A549 (cell line): ENCODE results near the gene GEN1. TPM values are rescaled to one million over a fixed set of nuclear protein-coding genes. Genes with fewer than 3 reads are reported as not detected.

Experiments
- ATAC-seq, 2 experiments: fragments of 200-7000 bp in 1 of 2; fragments of >200 bp in 1 of 2; cut with Nextera tagmentation in 1 of 2; cut with Tn5 transposase in 1 of 2; 3 replicates each; pipeline versions ENCODE4 v1.8.0 to v1.9.1; 2018 to 2020; ENCODE audit warnings: mild to moderate bottlenecking in 1 of 2, moderate library complexity in 1 of 2
- CTCF ChIA-PET: fragments of 300-600 bp; sonication (Branson Sonifier 250); formaldehyde crosslinking; extraction: SDS; loops from one replicate; lab custom pipeline; 2021; ENCODE audit warnings: antibody characterized with exemption, inconsistent platforms; lab: Yijun Ruan, JAX
- POLR2A ChIA-PET: fragments of 350-600 bp; formaldehyde crosslinking; extraction: SDS; loops from one replicate; lab custom pipeline; 2021; ENCODE audit warnings: antibody characterized with exemption, inconsistent platforms; lab: Yijun Ruan, JAX
- DNase-seq, 2 experiments: peaks; one replicate each; pipeline versions ENCODE4 v3.0.0 to v3.0.0-alpha.2; 2011 to 2016; ENCODE audit warnings: low read depth in 1 of 2, low spot score in 1 of 2
- FAIRE-seq: peaks from 2 replicates; lab custom pipeline; 2011; peaks lifted over from hg19 to GRCh38; lab: Jason Lieb, UNC
- H3K27ac ChIP-seq, 2 experiments: fragments of >200 bp; sonication (Bioruptor Twin); formaldehyde crosslinking; 3 replicates each; pipeline ENCODE4 v1.5.1; 2016 to 2017
- H3K4me1 ChIP-seq: fragments of >200 bp; sonication (Bioruptor Twin); formaldehyde crosslinking; 3 replicates; pipeline ENCODE4 v1.6.1; 2016
- H3K4me2 ChIP-seq: fragments of >200 bp; sonication (Bioruptor Twin); formaldehyde crosslinking; 3 replicates; pipeline ENCODE4 v1.6.1; 2016
- H3K4me3 ChIP-seq: fragments of >200 bp; sonication (Bioruptor Twin); formaldehyde crosslinking; 3 replicates; pipeline ENCODE4 v1.5.1; 2016
- H3K9me3 ChIP-seq: fragments of >200 bp; sonication (Bioruptor Twin); formaldehyde crosslinking; 3 replicates; pipeline ENCODE4 v1.6.1; 2016
- ATOH8 ChIP-seq: fragments of 250-450 bp; sonication (Bioruptor Pico); IDR thresholded peaks from 2 replicates; pipeline ENCODE4 v1.5.0; 2020; ENCODE audit warnings: low read depth, mild to moderate bottlenecking, moderate library complexity
- CBX2 ChIP-seq: fragments of 200-600 bp; sonication (generic); IDR thresholded peaks from 2 replicates; pipeline ENCODE4 v1.6.1; 2016; ENCODE audit warnings: low read depth, mild to moderate bottlenecking, borderline replicate concordance
- CBX8 ChIP-seq: fragments of 200-600 bp; sonication (generic); IDR thresholded peaks from 2 replicates; pipeline ENCODE4 v1.6.1; 2016
- CHD2 ChIP-seq: fragments of 150-350 bp; IDR thresholded peaks from 2 replicates; pipeline ENCODE4 v1.6.1; 2014; ENCODE audit warnings: low read length; ENCODE audit not compliant: partially characterized antibody
- CHD4 ChIP-seq: fragments of 200-600 bp; sonication (generic); IDR thresholded peaks from 2 replicates; pipeline ENCODE4 v1.6.1; 2016; ENCODE audit warnings: antibody characterized with exemption, mild to moderate bottlenecking, borderline replicate concordance
- CTCF ChIP-seq: fragments of >200 bp; sonication (Bioruptor Twin); formaldehyde crosslinking; IDR thresholded peaks from 3 replicates; pipeline ENCODE4 v1.5.1; 2016
- E2F6 ChIP-seq: IDR thresholded peaks from 2 replicates; pipeline ENCODE4 v1.6.1; 2012; ENCODE audit warnings: low read depth, borderline replicate concordance
- EHF ChIP-seq: fragments of 250-450 bp; sonication (Bioruptor Pico); IDR thresholded peaks from 2 replicates; pipeline ENCODE4 v1.5.0; 2020; ENCODE audit warnings: mild to moderate bottlenecking
- ELK1 ChIP-seq: fragments of 150-350 bp; IDR thresholded peaks from 2 replicates; pipeline ENCODE4 v1.6.1; 2014; ENCODE audit warnings: low read depth, mild to moderate bottlenecking, low read length
- FOSL2 ChIP-seq, 2 experiments: fragments of 450-650 bp in 1 of 2; fragments of >200 bp in 1 of 2; sonication (Bioruptor Twin) in 1 of 2; formaldehyde crosslinking; IDR thresholded peaks; 2 replicates each; pipeline versions ENCODE4 v1.5.0 to v1.6.1; 2016 to 2020; ENCODE audit warnings: mild to moderate bottlenecking in 1 of 2, moderate library complexity in 1 of 2
- FOXS1 ChIP-seq: fragments of 250-450 bp; sonication (Bioruptor Pico); IDR thresholded peaks from 2 replicates; pipeline ENCODE4 v1.5.0; 2020; ENCODE audit warnings: mild to moderate bottlenecking, moderate library complexity
- GATA3 ChIP-seq: IDR thresholded peaks from 2 replicates; pipeline ENCODE4 v1.6.1; 2012; ENCODE audit warnings: borderline replicate concordance
- HDAC2 ChIP-seq: fragments of 200-600 bp; sonication (generic); IDR thresholded peaks from 2 replicates; pipeline ENCODE4 v1.6.1; 2016
- HOXB13 ChIP-seq: fragments of 250-450 bp; sonication (Bioruptor Pico); IDR thresholded peaks from 2 replicates; pipeline ENCODE4 v1.5.0; 2020; ENCODE audit warnings: low read depth, mild to moderate bottlenecking, moderate library complexity
- JUN ChIP-seq, 2 experiments: fragments of >200 bp; sonication (Bioruptor Twin); formaldehyde crosslinking; IDR thresholded peaks; 2 replicates in 1 of 2; 3 replicates in 1 of 2; pipeline ENCODE4 v1.6.1; 2016 to 2017
- JUNB ChIP-seq: fragments of >200 bp; sonication (Bioruptor Twin); formaldehyde crosslinking; IDR thresholded peaks from 2 replicates; pipeline ENCODE4 v1.6.1; 2016
- MAFK ChIP-seq: fragments of 450-650 bp; IDR thresholded peaks from 2 replicates; pipeline ENCODE4 v1.6.1; 2014; ENCODE audit not compliant: partially characterized antibody
- MAX ChIP-seq: IDR thresholded peaks from 2 replicates; pipeline ENCODE4 v1.6.1; 2012
- NR3C1 ChIP-seq: fragments of >200 bp; sonication (Bioruptor Twin); formaldehyde crosslinking; IDR thresholded peaks from 3 replicates; pipeline ENCODE4 v1.6.1; 2017
- PBX3 ChIP-seq: IDR thresholded peaks from 2 replicates; pipeline ENCODE4 v1.6.1; 2012
- POLR2A ChIP-seq: IDR thresholded peaks from 2 replicates; pipeline ENCODE4 v1.6.1; 2012; ENCODE audit warnings: mild to moderate bottlenecking, low read length
- RAD21 ChIP-seq, 2 experiments: fragments of >200 bp in 1 of 2; sonication (Bioruptor Twin) in 1 of 2; formaldehyde crosslinking in 1 of 2; IDR thresholded peaks in 1 of 2; conservative IDR thresholded peaks in 1 of 2; 2 replicates in 1 of 2; 3 replicates in 1 of 2; pipeline ENCODE4 v1.6.1; 2012 to 2018; ENCODE audit warnings: inconsistent platforms in 1 of 2
- REST ChIP-seq: fragments of 200-600 bp; sonication (generic); IDR thresholded peaks from 2 replicates; pipeline ENCODE4 v1.6.1; 2016; ENCODE audit warnings: antibody characterized with exemption, mild to moderate bottlenecking, moderate library complexity
- RFX5 ChIP-seq: fragments of 450-650 bp; IDR thresholded peaks from 2 replicates; pipeline ENCODE4 v1.7.1; 2014; ENCODE audit warnings: antibody characterized with exemption, mild to moderate bottlenecking, moderate library complexity
- ZSCAN20 ChIP-seq: fragments of 250-450 bp; sonication (Bioruptor Pico); IDR thresholded peaks from 2 replicates; pipeline ENCODE4 v1.8.0; 2022; ENCODE audit warnings: mild to moderate bottlenecking, moderate library complexity
- WGBS: methylation state at CpG from one replicate; pipeline ENCODE4 v1.1.6; 2017; ENCODE audit errors: missing lambda C conversion rate; 5-methylcytosine and 5-hydroxymethylcytosine counted together
- polyA plus RNA-seq, 4 experiments: library from polyadenylated mRNA; depleted of rRNA in 3 of 4; stranded (reverse); fragments of >200 nt; fragmentation: RNase III in 1 of 4; extraction: RNeasy Plus Mini Kit Qiagen cat#74134 plus additional on column Dnase treatment in 1 of 4; gene quantifications; 2 replicates in 3 of 4; 3 replicates in 1 of 4; pipeline ENCODE4 v1.2.3, GENCODE V29; 2011 to 2017

Gene GEN1
- polyA plus RNA-seq, 2 of the 4 experiments (the other 2 are of a cell fraction), result 16.2 to 40.7 TPM

GRCh38 chr2:17717666-17718065, 36.3 kb upstream of the GEN1 start:
- ATAC-seq (no peak), FAIRE-seq (no peak), DNase-seq (no peak)
- 96% methylated on average over 4 of the region's 4 CpGs for WGBS
- no peak for TF ChIP-seq E2F6
- TF ChIP-seq NR3C1, result no peak
- no peak for TF ChIP-seq ZSCAN20 (CRISPR knock-in tag)
- no peak for TF ChIP-seq MAFK
- TF ChIP-seq FOSL2 (IDR thresholded peaks at IDR 0.05), result no peak
- no peak for TF ChIP-seq FOSL2 (CRISPR knock-in tag; IDR thresholded peaks at IDR 0.05)
- no peak for TF ChIP-seq PBX3
- TF ChIP-seq POLR2A, result no peak
- no peak for TF ChIP-seq CBX8
- TF ChIP-seq ELK1, result no peak
- TF ChIP-seq HOXB13 (CRISPR knock-in tag), result no peak
- no peak for TF ChIP-seq FOXS1 (CRISPR knock-in tag)
- no peak for TF ChIP-seq JUN (IDR thresholded peaks at IDR 0.05)
- no peak for TF ChIP-seq JUNB
- TF ChIP-seq CHD2, result no peak
- no peak for TF ChIP-seq HDAC2
- no peak for TF ChIP-seq RAD21 (conservative IDR thresholded peaks at IDR 0.05 in 1 of 2, IDR thresholded peaks at IDR 0.05 in 1 of 2)
- no peak for TF ChIP-seq MAX
- no peak for TF ChIP-seq RFX5
- TF ChIP-seq EHF, result no peak
- TF ChIP-seq CHD4, result no peak
- Histone ChIP-seq H3K4me3 (no peak overlapping the region), H3K4me2 (no peak overlapping the region), H3K4me1 (no peaks in the 10 kb centered on the region), H3K27ac (no peak overlapping the region), H3K9me3 (no peaks in the 10 kb centered on the region)
- ChIA-PET POLR2A (no interaction called here), CTCF (interaction anchor here (3.8 kb wide), 1 partner anchor 17 kb away, joined by 31 read pairs; no protein-coding TSS in a partner anchor)

GRCh38 chr2:17718689-17719088, 35.2 kb upstream of the GEN1 start:
- FAIRE-seq (no peak), DNase-seq (no peak), ATAC-seq (no peak)
- no peak overlapping the region for H3K4me2 ChIP-seq
- 90% methylated on average over 5 of the region's 5 CpGs for WGBS
- H3K4me1 ChIP-seq, result no peaks in the 10 kb centered on the region
- H3K27ac ChIP-seq, result no peak overlapping the region
- H3K9me3 ChIP-seq, result no peaks in the 10 kb centered on the region
- POLR2A ChIA-PET, result no interaction called here
- TF ChIP-seq MAX (no peak), GATA3 (no peak), CBX2 (no peak), EHF (no peak), ATOH8 (CRISPR knock-in tag) (no peak), CTCF (no peak), REST (no peak)
- CTCF ChIA-PET, result interaction anchor here (0.5 to 3.8 kb wide), 18 partner anchors 10 to 662 kb away, joined by 3 to 31 read pairs (median 4); partner anchors contain the start of gene GEN1
- no peak overlapping the region for H3K4me3 ChIP-seq
